ENCODE data around the gene DNAH12.

The DNAH12 gene

GRCh38 chr3:57544181-57545125 lies at the start of gene DNAH12:
DNAH12 (minus strand) TSS chr3:57544344; CDS start chr3:57542870, 1,474 bp downstream.
- DNase-seq (ENCODE audit: low read depth): no peak

- DNase-seq (ENCODE audit: low read depth): no peak
Observed at GRCh38 chr3:57592306-57592705, 48.2 kb upstream of the DNAH12 start.

- DNase-seq (ENCODE audit: low read depth): no peak
Observed at GRCh38 chr3:57587905-57588304, 43.8 kb upstream of the DNAH12 start.

GRCh38 chr3:57586778-57587177 lies 42.6 kb upstream of the DNAH12 start:
- DNase-seq (ENCODE audit: low read depth): no peak

GRCh38 chr3:57583544-57583943 lies 39.4 kb upstream of the DNAH12 start:
- DNase-seq (ENCODE audit: low read depth): no peak

GRCh38 chr3:57582474-57583168 lies 38.5 kb upstream of the DNAH12 start:
- DNase-seq (ENCODE audit: low read depth): no peak

GRCh38 chr3:57577801-57578200 lies 33.7 kb upstream of the DNAH12 start:
- DNase-seq (ENCODE audit: low read depth): no peak

- no peak for DNase-seq (ENCODE audit: low read depth)
Observed at GRCh38 chr3:57575966-57576626, 32.0 kb upstream of the DNAH12 start.

- DNase-seq (ENCODE audit: low read depth): no peak
Observed at GRCh38 chr3:57572096-57572495, 28.0 kb upstream of the DNAH12 start.

GRCh38 chr3:57570878-57571277 lies 26.7 kb upstream of the DNAH12 start:
- DNase-seq (ENCODE audit: low read depth): no peak

GRCh38 chr3:57569859-57570450 lies 25.8 kb upstream of the DNAH12 start:
- DNase-seq (ENCODE audit: low read depth): no peak

GRCh38 chr3:57559526-57559925 lies 15.4 kb upstream of the DNAH12 start:
- DNase-seq (ENCODE audit: low read depth): no peak

GRCh38 chr3:57557085-57557537 lies 13.0 kb upstream of the DNAH12 start:
- peak; percentile 5 for DNase-seq (ENCODE audit: low read depth)

GRCh38 chr3:57556459-57557084 lies 12.4 kb upstream of the DNAH12 start:
- DNase-seq (ENCODE audit: low read depth): peak; percentile 4

- DNase-seq (ENCODE audit: low read depth): peak; percentile 70
Observed at GRCh38 chr3:57555738-57556458, 11.8 kb upstream of the DNAH12 start, which contains the start of gene PDE12. PDE12 (plus strand) TSS chr3:57556274; CDS start chr3:57556380, 106 bp downstream.

- DNase-seq (ENCODE audit: low read depth): no peak
Observed at GRCh38 chr3:57555306-57555705, 11.2 kb upstream of the DNAH12 start.

- DNase-seq (ENCODE audit: low read depth): no peak
Observed at GRCh38 chr3:57546616-57547015, 2.5 kb upstream of the DNAH12 start.

GRCh38 chr3:57545636-57546268 lies 1.6 kb upstream of the DNAH12 start:
- no peak for DNase-seq (ENCODE audit: low read depth)

GRCh38 chr3:57538465-57538864 lies 5.7 kb downstream of the DNAH12 start:
- DNase-seq (ENCODE audit: low read depth): no peak

GRCh38 chr3:57530071-57530608 lies 14.0 kb downstream of the DNAH12 start:
- no peak for DNase-seq (ENCODE audit: low read depth)
